Measurements from ENCODE around the gene DUOXA1.

GRCh38 chr15:45101749-45102148, 27.9 kb downstream of the DUOXA1 start:
- TF ChIP-seq CTCF (conservative IDR thresholded peaks at IDR 0.05; ENCODE audit: low read length) (no peak), EZH2phosphoT487 (IDR thresholded peaks at IDR 0.05; ENCODE audit: borderline replicate concordance) (no peak)

Data from Loucy (cell line).